Measurements from ENCODE around the gene UBIAD1.
"Not testable (repeated sequence)": the region's sequence is repeated elsewhere in the genome, so short reads cannot be mapped to it uniquely, and the experiment has no call there.

The UBIAD1 gene

DNA sequence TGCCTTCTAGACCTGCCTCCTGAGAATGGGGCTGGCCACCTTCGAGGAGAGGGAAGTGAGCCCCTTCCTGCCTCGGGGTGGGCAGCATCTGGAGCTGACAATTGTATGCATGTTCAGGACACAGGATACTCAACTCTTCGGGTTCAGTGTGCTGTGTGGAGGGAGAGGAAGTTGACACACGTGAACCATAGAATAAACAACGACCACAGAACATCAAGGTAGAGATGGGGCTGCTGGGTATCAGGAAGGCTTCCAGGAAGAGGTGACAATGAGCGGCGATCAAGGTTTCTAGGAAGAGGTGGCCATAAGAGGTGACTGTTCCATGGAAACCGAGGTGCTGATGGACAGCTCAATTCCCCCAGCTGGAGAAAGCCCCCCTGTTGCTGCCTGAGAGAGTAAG is 22.0 kb downstream of the UBIAD1 start:
- Histone ChIP-seq H3K4me3 (ENCODE audit: insufficient read depth, low read length, poor library complexity, severe bottlenecking) (no peak overlapping the region), H3K27me3 (ENCODE audit: low read length) (no peaks in the 10 kb centered on the region), H3K9me3 (ENCODE audit: insufficient read depth, low read length) (no peaks in the 10 kb centered on the region), H3K36me3 (ENCODE audit: low read length) (no peaks in the 10 kb centered on the region), H2AFZ (ENCODE audit: low read depth, low read length, severe bottlenecking) (no peak overlapping the region), H3K9ac (ENCODE audit: low read length) (no peak overlapping the region), H3K9me2 (replicated peaks; ENCODE audit: insufficient read depth, low read length) (no peaks in the 10 kb centered on the region), H3K79me2 (ENCODE audit: insufficient read depth, low read length) (no peaks in the 10 kb centered on the region), H3K27ac (ENCODE audit: low read depth, low read length) (no peak overlapping the region), H3K4me2 (ENCODE audit: low read depth, low read length, poor library complexity, severe bottlenecking) (no peak overlapping the region), H3F3A (ENCODE audit: insufficient read depth) (no peaks in the 10 kb centered on the region), H4K20me1 (ENCODE audit: low read depth, low read length) (no peaks in the 10 kb centered on the region)
- TF ChIP-seq EZH2phosphoT487 (conservative IDR thresholded peaks at IDR 0.05; ENCODE audit: low read length): no peak
- TF ChIP-seq, protein P1, sequence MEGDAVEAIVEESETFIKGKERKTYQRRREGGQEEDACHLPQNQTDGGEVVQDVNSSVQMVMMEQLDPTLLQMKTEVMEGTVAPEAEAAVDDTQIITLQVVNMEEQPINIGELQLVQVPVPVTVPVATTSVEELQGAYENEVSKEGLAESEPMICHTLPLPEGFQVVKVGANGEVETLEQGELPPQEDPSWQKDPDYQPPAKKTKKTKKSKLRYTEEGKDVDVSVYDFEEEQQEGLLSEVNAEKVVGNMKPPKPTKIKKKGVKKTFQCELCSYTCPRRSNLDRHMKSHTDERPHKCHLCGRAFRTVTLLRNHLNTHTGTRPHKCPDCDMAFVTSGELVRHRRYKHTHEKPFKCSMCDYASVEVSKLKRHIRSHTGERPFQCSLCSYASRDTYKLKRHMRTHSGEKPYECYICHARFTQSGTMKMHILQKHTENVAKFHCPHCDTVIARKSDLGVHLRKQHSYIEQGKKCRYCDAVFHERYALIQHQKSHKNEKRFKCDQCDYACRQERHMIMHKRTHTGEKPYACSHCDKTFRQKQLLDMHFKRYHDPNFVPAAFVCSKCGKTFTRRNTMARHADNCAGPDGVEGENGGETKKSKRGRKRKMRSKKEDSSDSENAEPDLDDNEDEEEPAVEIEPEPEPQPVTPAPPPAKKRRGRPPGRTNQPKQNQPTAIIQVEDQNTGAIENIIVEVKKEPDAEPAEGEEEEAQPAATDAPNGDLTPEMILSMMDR (IDR thresholded peaks at IDR 0.05; ENCODE audit: insufficient read depth, low read length, poor library complexity, severe bottlenecking): no peak

DNA sequence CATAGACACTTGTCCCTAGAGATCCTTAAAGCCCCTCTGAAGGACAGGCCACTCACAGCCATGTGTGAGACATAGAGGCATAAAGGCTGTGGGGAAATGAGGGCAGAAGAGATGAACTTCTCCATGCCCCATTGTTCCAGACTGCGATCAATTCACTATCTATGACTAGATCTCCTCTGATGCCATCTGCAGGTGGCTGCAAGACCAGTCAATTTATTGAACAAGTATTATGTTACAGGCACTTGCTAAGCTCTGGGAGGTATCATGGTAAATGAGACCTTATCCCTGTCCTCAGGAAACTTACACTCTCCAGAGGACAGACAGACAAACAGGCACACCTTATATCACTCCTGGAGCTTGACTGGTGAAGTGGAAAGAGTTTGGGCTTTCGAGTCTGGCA is 22.9 kb downstream of the UBIAD1 start:
- Histone ChIP-seq H3F3A (ENCODE audit: insufficient read depth) (no peaks in the 10 kb centered on the region), H3K79me2 (ENCODE audit: insufficient read depth, low read length) (no peaks in the 10 kb centered on the region), H3K4me2 (ENCODE audit: low read depth, low read length, poor library complexity, severe bottlenecking) (no peak overlapping the region), H3K9ac (ENCODE audit: low read length) (no peak overlapping the region), H3K9me3 (ENCODE audit: insufficient read depth, low read length) (no peaks in the 10 kb centered on the region), H4K20me1 (ENCODE audit: low read depth, low read length) (no peaks in the 10 kb centered on the region), H3K4me3 (ENCODE audit: insufficient read depth, low read length, poor library complexity, severe bottlenecking) (no peak overlapping the region), H2AFZ (ENCODE audit: low read depth, low read length, severe bottlenecking) (no peak overlapping the region), H3K27me3 (ENCODE audit: low read length) (no peaks in the 10 kb centered on the region), H3K9me2 (replicated peaks; ENCODE audit: insufficient read depth, low read length) (no peaks in the 10 kb centered on the region), H3K36me3 (ENCODE audit: low read length) (no peaks in the 10 kb centered on the region), H3K27ac (ENCODE audit: low read depth, low read length) (no peak overlapping the region)
- TF ChIP-seq, protein P1 (IDR thresholded peaks at IDR 0.05; ENCODE audit: insufficient read depth, low read length, poor library complexity, severe bottlenecking): no peak
- TF ChIP-seq EZH2phosphoT487 (conservative IDR thresholded peaks at IDR 0.05; ENCODE audit: low read length): no peak

DNA sequence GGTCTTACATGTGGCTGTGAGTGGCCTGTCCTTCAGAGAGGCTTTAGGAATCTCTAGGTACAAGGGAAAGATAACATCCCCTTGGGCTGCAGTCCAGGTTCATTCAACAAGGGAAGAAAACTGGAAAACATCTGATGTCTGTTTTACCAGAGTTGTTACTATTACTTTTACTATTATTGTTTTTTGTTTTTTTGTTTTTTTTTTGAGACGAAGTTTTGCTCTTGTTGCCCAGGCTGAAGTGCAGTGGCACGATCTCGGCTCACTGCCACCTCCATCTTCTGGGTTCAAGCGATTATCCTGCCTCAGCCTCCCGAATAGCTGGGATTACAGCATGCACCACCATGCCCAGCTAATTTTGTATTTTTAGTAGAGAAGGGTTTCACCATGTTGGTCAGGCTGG is 24.8 kb downstream of the UBIAD1 start:
- not testable (repeated sequence) for H3F3A ChIP-seq (ENCODE audit: insufficient read depth); H3K4me3 ChIP-seq (ENCODE audit: insufficient read depth, low read length, poor library complexity, severe bottlenecking); H3K36me3 ChIP-seq (ENCODE audit: low read length); H3K27ac ChIP-seq (ENCODE audit: low read depth, low read length); H4K20me1 ChIP-seq (ENCODE audit: low read depth, low read length); H3K9me3 ChIP-seq (ENCODE audit: insufficient read depth, low read length); H3K9me2 ChIP-seq (replicated peaks; ENCODE audit: insufficient read depth, low read length); H3K27me3 ChIP-seq (ENCODE audit: low read length); H3K4me2 ChIP-seq (ENCODE audit: low read depth, low read length, poor library complexity, severe bottlenecking); H3K9ac ChIP-seq (ENCODE audit: low read length); H3K79me2 ChIP-seq (ENCODE audit: insufficient read depth, low read length); H2AFZ ChIP-seq (ENCODE audit: low read depth, low read length, severe bottlenecking)

DNA sequence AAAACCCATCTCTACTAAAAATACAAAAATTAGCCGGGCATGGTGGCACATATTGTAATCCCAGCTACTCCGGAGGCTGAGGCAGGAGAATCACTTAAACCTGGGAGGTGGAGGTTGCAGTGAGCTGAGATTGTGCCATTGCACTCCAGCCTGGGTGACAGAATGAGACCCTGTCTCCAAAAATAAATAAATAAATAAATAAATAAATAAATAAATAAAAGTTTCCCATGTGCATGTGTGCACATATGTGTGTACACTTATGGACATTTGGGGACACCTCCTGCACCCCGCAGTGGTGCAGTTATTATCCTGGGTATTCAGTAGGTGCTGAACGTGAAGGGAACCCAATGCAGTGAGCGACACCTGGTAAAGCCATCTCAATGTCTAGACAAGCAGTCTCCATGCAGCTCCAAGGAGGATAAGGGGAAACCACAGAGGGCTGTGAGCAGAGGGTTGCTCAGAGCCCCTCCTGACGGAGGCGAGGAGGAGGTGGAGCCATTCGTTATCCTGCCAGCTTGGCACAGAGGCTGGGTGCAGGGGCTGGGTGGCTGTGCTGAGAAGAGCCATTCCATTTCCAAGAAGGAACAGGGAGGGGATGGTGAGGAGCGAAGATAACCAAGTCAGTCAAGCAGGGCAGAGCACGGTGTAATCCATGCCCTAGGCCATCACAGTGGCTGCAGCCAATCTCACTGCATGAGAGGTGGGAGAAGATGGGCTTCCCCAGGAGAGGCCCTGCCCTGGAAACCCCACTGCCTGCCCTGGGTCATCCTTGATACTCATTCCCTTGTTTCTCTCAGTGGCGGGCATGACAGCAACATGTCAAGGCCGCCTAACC is 25.6 kb downstream of the UBIAD1 start:
- H3K9ac ChIP-seq (ENCODE audit: low read length): no peak overlapping the region

More for the DNA sequence above, 25.6 kb downstream of the UBIAD1 start:
- no peak overlapping the region for H3K27ac ChIP-seq (ENCODE audit: low read depth, low read length)
- H3K27me3 ChIP-seq (ENCODE audit: low read length): no peaks in the 10 kb centered on the region
- H3F3A ChIP-seq (ENCODE audit: insufficient read depth): no peaks in the 10 kb centered on the region
- H3K36me3 ChIP-seq (ENCODE audit: low read length): no peaks in the 10 kb centered on the region
- no peaks in the 10 kb centered on the region for H3K9me2 ChIP-seq (replicated peaks; ENCODE audit: insufficient read depth, low read length)
- H3K79me2 ChIP-seq (ENCODE audit: insufficient read depth, low read length): no peaks in the 10 kb centered on the region
- no peaks in the 10 kb centered on the region for H3K9me3 ChIP-seq (ENCODE audit: insufficient read depth, low read length)
- H3K4me2 ChIP-seq (ENCODE audit: low read depth, low read length, poor library complexity, severe bottlenecking): no peak overlapping the region
- H2AFZ ChIP-seq (ENCODE audit: low read depth, low read length, severe bottlenecking): no peak overlapping the region
- TF ChIP-seq, protein P1 (IDR thresholded peaks at IDR 0.05; ENCODE audit: insufficient read depth, low read length, poor library complexity, severe bottlenecking): no peak
- no peak for TF ChIP-seq EZH2phosphoT487 (conservative IDR thresholded peaks at IDR 0.05; ENCODE audit: low read length)
- no peaks in the 10 kb centered on the region for H4K20me1 ChIP-seq (ENCODE audit: low read depth, low read length)
- no peak overlapping the region for H3K4me3 ChIP-seq (ENCODE audit: insufficient read depth, low read length, poor library complexity, severe bottlenecking)

Measured in SU-DHL-6 (cell line).